ENCODE measurements around the gene DNM1. TPM values are rescaled to one million over a fixed set of nuclear protein-coding genes. Genes with fewer than 3 reads are reported as not detected.

The DNM1 gene
- total and polyA plus RNA-seq, 2 donors (not counting 3 experiments of a cell fraction or from before 2014, with no cell fraction given), result 0.59 to 2.9 TPM

DNA sequence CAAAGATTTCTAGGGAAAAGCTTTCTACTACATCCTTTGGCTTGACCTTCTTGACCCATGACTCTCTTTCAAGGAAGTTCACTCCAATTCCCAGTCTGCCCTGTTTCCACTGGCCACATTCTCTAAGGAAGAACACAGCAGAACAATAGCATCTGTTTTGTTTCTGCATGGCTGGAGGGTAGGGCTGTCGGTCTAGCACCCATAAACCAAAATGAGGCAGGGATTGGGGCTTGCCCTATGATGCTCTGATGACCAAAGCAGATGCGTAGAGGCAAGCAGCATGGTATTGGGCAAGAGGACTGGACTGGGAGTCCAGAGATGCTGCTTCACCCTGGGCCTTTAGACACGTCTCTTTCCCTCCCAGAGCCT is 48.5 kb downstream of the DNM1 start:
- no peaks in the 10 kb centered on the region for H3K9me1 ChIP-seq (replicated peaks; ENCODE audit: control insufficient read depth, extremely low read depth, insufficient read depth, low read length)
- CTCF ChIA-PET, result interaction anchor here (0.6 kb wide), 1 partner anchor 59 kb away, joined by 3 read pairs; no protein-coding TSS in a partner anchor

More for the DNA sequence above, 48.5 kb downstream of the DNM1 start:
- no peaks in the 10 kb centered on the region for H3K36me3 ChIP-seq (ENCODE audit: control insufficient read depth in 2 of 2, extremely low read depth in 1 of 2, insufficient read depth in 2 of 2, low read length in 2 of 2)
- no TSS peak for BruUV-seq (replicated peaks)
- H3K4me3 ChIP-seq (replicated peaks in 1 of 3; ENCODE audit: insufficient read depth in 1 of 3, low read depth in 1 of 3, low read length in 3 of 3), result no peak overlapping the region
- intact Hi-C loops (cut with micrococcal nuclease) (loop anchor here (2.0 kb wide), 1 partner anchor 49 kb away; the partner anchor contains the start of gene DNM1), dilution Hi-C loops (cut with MboI; ENCODE audit: extremely low pct_ligation_motif_present, low sequenced_read_pairs) (no loop called here)
- no peaks in the 10 kb centered on the region for H4K20me1 ChIP-seq (replicated peaks; ENCODE audit: control insufficient read depth, extremely low read depth, insufficient read depth, low read length)
- no peaks in the 10 kb centered on the region for H3K79me2 ChIP-seq (ENCODE audit: control insufficient read depth, insufficient read depth, low read length)
- no peak overlapping the region for H2AFZ ChIP-seq (ENCODE audit: low read depth, low read length)
- peak; percentile 45 for DNase-seq (ENCODE audit: low read depth, low spot score)
- POLR2A ChIA-PET, result no interaction called here
- H3K27ac ChIP-seq (ENCODE audit: insufficient read depth, low read depth, low read length), result no peak overlapping the region
- no peaks in the 10 kb centered on the region for H3K9me3 ChIP-seq (replicated peaks; ENCODE audit: control insufficient read depth, insufficient read depth, low read length)
- peak overlapping the region; percentile 71 for H3K4me2 ChIP-seq (ENCODE audit: insufficient read depth, low read length)
- FAIRE-seq, result peak; percentile 94
- H3K27me3 ChIP-seq (ENCODE audit: control insufficient read depth in 2 of 2, insufficient read depth in 2 of 2, low read length in 2 of 2), result no peaks in the 10 kb centered on the region
- no peak overlapping the region for H3K9ac ChIP-seq (replicated peaks; ENCODE audit: extremely low read depth, insufficient read depth, low read length)
- TF ChIP-seq JUN (IDR thresholded peaks at IDR 0.05; ENCODE audit: borderline replicate concordance, insufficient read depth, insufficient read length, low read depth) (no peak), GATA2 (IDR thresholded peaks at IDR 0.05; ENCODE audit: insufficient read depth, insufficient read length, low read depth, low read length) (no peak), POLR2A (IDR thresholded peaks at IDR 0.05; ENCODE audit: low read depth, low read length) (no peak), POLR2AphosphoS5 (IDR thresholded peaks at IDR 0.05; ENCODE audit: insufficient read depth, low read depth, low read length) (no peak), MYC (IDR thresholded peaks at IDR 0.05; ENCODE audit: low read depth, low read length) (no peak), EZH2 (IDR thresholded peaks at IDR 0.05; ENCODE audit: borderline replicate concordance, low read depth, low read length, severe bottlenecking) (no peak), FOS (IDR thresholded peaks at IDR 0.05; ENCODE audit: borderline replicate concordance, insufficient read depth, low read length) (no peak)
- TF ChIP-seq, protein P1, sequence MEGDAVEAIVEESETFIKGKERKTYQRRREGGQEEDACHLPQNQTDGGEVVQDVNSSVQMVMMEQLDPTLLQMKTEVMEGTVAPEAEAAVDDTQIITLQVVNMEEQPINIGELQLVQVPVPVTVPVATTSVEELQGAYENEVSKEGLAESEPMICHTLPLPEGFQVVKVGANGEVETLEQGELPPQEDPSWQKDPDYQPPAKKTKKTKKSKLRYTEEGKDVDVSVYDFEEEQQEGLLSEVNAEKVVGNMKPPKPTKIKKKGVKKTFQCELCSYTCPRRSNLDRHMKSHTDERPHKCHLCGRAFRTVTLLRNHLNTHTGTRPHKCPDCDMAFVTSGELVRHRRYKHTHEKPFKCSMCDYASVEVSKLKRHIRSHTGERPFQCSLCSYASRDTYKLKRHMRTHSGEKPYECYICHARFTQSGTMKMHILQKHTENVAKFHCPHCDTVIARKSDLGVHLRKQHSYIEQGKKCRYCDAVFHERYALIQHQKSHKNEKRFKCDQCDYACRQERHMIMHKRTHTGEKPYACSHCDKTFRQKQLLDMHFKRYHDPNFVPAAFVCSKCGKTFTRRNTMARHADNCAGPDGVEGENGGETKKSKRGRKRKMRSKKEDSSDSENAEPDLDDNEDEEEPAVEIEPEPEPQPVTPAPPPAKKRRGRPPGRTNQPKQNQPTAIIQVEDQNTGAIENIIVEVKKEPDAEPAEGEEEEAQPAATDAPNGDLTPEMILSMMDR (IDR thresholded peaks at IDR 0.05; ENCODE audit: extremely low read depth in 1 of 2, insufficient read depth in 1 of 2, low read depth in 1 of 2, low read length in 2 of 2), result no peak
- TF ChIP-seq, protein P2, sequence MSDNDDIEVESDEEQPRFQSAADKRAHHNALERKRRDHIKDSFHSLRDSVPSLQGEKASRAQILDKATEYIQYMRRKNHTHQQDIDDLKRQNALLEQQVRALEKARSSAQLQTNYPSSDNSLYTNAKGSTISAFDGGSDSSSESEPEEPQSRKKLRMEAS (IDR thresholded peaks at IDR 0.05; ENCODE audit: insufficient read depth, insufficient read length), result no peak
- H3K4me1 ChIP-seq (ENCODE audit: control insufficient read depth, extremely low read depth, insufficient read depth, low read length), result peaks cover 15% of the 10 kb centered on the region
